ENCODE data around the gene DOCK10.

DNA sequence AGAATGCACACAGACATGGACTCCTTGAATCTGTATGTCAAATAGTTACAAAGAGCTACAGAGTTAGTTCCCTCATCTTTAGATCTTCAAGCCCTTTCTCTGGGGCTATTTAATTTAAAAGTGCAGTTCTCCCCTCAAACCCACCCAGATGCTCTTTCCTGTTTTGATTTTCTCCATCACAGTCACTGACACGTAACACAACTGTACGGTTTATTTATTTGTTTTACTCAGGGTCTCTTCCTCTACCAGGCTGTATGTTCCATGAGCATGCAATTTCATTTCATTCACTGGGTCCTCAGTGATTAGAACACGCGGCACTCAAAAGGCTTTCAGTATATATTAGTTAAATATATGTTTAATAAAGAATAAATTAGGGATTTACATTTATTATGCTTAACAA is 94.7 kb downstream of the DOCK10 start:
- TF ChIP-seq, protein P1, sequence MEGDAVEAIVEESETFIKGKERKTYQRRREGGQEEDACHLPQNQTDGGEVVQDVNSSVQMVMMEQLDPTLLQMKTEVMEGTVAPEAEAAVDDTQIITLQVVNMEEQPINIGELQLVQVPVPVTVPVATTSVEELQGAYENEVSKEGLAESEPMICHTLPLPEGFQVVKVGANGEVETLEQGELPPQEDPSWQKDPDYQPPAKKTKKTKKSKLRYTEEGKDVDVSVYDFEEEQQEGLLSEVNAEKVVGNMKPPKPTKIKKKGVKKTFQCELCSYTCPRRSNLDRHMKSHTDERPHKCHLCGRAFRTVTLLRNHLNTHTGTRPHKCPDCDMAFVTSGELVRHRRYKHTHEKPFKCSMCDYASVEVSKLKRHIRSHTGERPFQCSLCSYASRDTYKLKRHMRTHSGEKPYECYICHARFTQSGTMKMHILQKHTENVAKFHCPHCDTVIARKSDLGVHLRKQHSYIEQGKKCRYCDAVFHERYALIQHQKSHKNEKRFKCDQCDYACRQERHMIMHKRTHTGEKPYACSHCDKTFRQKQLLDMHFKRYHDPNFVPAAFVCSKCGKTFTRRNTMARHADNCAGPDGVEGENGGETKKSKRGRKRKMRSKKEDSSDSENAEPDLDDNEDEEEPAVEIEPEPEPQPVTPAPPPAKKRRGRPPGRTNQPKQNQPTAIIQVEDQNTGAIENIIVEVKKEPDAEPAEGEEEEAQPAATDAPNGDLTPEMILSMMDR (conservative IDR thresholded peaks at IDR 0.05 in 1 of 2, IDR thresholded peaks at IDR 0.05 in 1 of 2; ENCODE audit: low read depth in 1 of 2, low read length in 2 of 2): no peak
- TF ChIP-seq EZH2 (IDR thresholded peaks at IDR 0.05; ENCODE audit: low read length, missing control alignments): no peak
